Activated CD4-positive, alpha-beta T cell treated with anti-CD3 and anti-CD28 coated beads for 36 hours (primary cell): ENCODE data around the gene ACVRL1. TPM values are rescaled to one million over a fixed set of nuclear protein-coding genes. Genes with fewer than 3 reads are reported as not detected.

ENCODE experiments used
- ATAC-seq: fragments of 200-7000 bp; cut with Tn5 transposase; one replicate; pipeline ENCODE4 v1.10.0; 2021; ENCODE audit warnings: mild to moderate bottlenecking, moderate library complexity
- CTCF ChIA-PET: fragments of 350-600 bp; sonication (Branson Sonifier 250); formaldehyde crosslinking; loops from one replicate; lab custom pipeline; 2021; ENCODE audit warnings: antibody characterized with exemption; lab: Charles Lee
- POLR2A ChIA-PET: fragments of 350-600 bp; sonication (Branson Sonifier 250); formaldehyde crosslinking; loops from one replicate; lab custom pipeline; 2021; ENCODE audit warnings: antibody characterized with exemption, inconsistent platforms; lab: Charles Lee
- DNase-seq: peaks from one replicate; pipeline ENCODE4 v3.0.0-alpha.2; 2020
- H3K27ac Mint-ChIP-seq: one replicate; pipeline ENCODE4 v1.8.0; 2021; ENCODE audit warnings: mixed read lengths
- H3K27me3 Mint-ChIP-seq: one replicate; pipeline ENCODE4 v1.8.0; 2021; ENCODE audit warnings: mixed read lengths
- H3K36me3 Mint-ChIP-seq: one replicate; pipeline ENCODE4 v1.8.0; 2021; ENCODE audit warnings: low read depth, mixed read lengths
- H3K4me1 Mint-ChIP-seq: one replicate; pipeline ENCODE4 v1.8.0; 2021; ENCODE audit warnings: mixed read lengths
- H3K4me3 Mint-ChIP-seq: one replicate; pipeline ENCODE4 v1.8.0; 2021; ENCODE audit warnings: mild to moderate bottlenecking, moderate library complexity, mixed read lengths
- H3K9me3 Mint-ChIP-seq: one replicate; pipeline ENCODE4 v1.8.0; 2021; ENCODE audit warnings: low read depth, mixed read lengths
- intact Hi-C, 2 experiments: fragments of 100-400 bp; cut with DNase I in 1 of 2; cut with micrococcal nuclease in 1 of 2; formaldehyde crosslinking; loops; one replicate each; pipeline versions ENCODE4 v1.14.2 to v1.15.1; 2022 to 2024; cut with DNase I, micrococcal nuclease
- total RNA-seq, 2 experiments: library from RNA; stranded (reverse); gene quantifications; one replicate each; pipeline ENCODE4 v1.2.3, GENCODE V29; 2021

ACVRL1 gene
- total RNA-seq, 2 experiments from 2014 or later, result not detected

DNA sequence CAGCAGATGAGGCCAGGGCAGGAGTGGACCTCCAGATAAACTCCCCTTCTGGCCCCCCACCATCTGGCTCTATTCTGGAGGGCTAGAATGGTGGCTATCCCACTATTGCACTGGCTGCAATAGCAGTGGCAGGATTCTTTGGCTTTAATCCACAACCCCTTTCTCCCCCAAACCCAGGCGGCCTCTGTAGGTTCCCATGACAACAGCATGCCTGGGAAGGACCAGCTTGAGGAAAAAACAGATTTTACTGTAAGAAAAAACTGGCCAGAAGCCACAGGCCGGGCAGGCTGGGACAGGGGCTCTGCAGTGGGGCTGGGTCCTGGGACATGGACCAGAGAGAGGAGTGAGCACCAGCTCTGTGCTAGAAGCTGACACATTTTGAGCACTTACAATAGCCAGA lies 30.6 kb downstream of the ACVRL1 start:
- ChIA-PET POLR2A (no interaction called here), CTCF (interaction anchor here (0.6 to 1.5 kb wide), 3 partner anchors 16 to 87 kb away, joined by 5 to 6 read pairs (median 5); no protein-coding TSS in a partner anchor)
- Mint-ChIP-seq H3K9me3 (no peaks in the 10 kb centered on the region), H3K4me1 (peaks cover 4% of the 10 kb centered on the region), H3K4me3 (no peak overlapping the region), H3K36me3 (no peaks in the 10 kb centered on the region), H3K27me3 (peaks cover 2% of the 10 kb centered on the region), H3K27ac (no peak overlapping the region)
- ATAC-seq (no peak), DNase-seq (no peak)
- intact Hi-C loops, result no loop called here

DNA sequence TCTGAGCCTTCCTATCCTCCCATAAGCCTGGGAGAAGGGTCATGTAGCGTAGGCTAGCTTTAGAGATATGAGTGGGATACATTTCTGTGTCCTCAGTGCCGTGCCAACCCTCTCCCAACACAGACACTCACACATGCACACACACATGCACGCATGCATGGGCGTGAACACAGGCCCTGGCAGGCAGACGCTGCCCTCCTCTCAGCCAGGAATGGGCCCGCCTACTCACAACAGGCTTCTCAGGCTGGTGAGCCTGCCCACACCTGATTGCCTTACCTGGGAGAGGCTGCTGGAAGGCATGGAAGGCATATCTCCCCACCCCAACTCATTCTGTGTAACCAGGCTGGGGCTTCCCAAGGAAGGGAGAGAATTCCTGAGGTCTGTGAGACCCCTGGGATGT lies 31.4 kb downstream of the ACVRL1 start:
- H3K9me3 Mint-ChIP-seq, result no peaks in the 10 kb centered on the region
- peaks cover 2% of the 10 kb centered on the region for H3K27me3 Mint-ChIP-seq
- H3K36me3 Mint-ChIP-seq, result no peaks in the 10 kb centered on the region
- ChIA-PET CTCF (interaction anchor here (1.5 kb wide), 1 partner anchor 17 kb away, joined by 6 read pairs; no protein-coding TSS in a partner anchor), POLR2A (no interaction called here)
- H3K4me3 Mint-ChIP-seq, result no peak overlapping the region
- H3K4me1 Mint-ChIP-seq, result peaks cover 4% of the 10 kb centered on the region
- intact Hi-C loops, result no loop called here
- H3K27ac Mint-ChIP-seq, result no peak overlapping the region
- DNase-seq, result no peak
- ATAC-seq, result no peak

DNA sequence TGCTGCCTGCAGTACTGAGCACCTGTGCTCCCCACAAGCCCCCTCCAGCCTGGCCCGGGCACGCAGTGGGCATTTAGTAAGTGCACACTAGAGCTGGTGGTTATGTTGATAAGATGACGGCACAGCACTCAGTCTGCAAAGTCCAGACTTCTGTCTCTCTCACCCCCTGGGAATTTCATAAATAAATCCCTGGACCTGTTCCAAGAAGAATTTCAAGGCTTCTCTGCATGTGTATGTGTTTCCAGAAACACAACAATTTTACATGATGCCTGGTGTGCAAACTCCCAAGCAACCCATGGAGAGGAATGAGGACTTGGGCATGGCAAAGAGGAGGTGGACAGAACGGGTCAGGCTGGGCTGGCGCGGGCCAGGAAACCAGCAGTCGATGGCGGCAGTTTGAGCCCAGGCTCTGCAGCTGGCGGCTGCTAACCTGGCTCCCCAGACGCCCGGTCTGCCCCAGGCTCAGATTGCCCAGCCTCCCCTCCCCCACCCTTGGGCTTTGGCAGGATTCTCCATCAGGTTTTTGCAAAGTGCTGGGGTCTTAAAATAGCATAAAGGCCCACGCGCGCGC lies 33.8 kb downstream of the ACVRL1 start:
- ATAC-seq (no peak), DNase-seq (no peak)
- Mint-ChIP-seq H3K36me3 (no peaks in the 10 kb centered on the region), H3K4me1 (peaks cover 4% of the 10 kb centered on the region), H3K9me3 (peaks cover 11% of the 10 kb centered on the region), H3K27ac (no peak overlapping the region), H3K4me3 (no peak overlapping the region), H3K27me3 (peaks cover 2% of the 10 kb centered on the region)
- ChIA-PET POLR2A (no interaction called here), CTCF (interaction anchor here (1.1 kb wide), 1 partner anchor 15 kb away, joined by 3 read pairs; no protein-coding TSS in a partner anchor)
- intact Hi-C loops, result no loop called here

DNA sequence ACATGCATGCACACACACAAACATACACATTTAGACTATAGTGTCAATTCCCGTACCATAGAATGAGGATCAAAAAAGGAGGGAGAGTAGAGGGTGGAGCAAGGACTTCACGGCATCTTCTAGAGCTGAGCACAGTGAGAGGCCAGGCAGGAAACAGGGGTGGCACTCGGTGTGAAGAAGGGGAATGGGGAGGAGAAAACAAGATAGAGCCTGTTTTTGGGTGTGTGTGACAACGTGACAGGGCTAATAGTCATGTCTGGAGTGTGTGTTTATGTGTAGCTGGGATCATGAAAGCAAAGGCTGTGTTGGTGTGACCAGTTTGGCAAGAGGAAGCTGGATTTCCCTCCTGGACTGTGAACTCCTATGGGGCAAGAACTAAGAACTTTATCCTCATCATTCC lies 34.3 kb downstream of the ACVRL1 start:
- Mint-ChIP-seq H3K4me1 (peaks cover 4% of the 10 kb centered on the region), H3K36me3 (no peaks in the 10 kb centered on the region), H3K27me3 (peaks cover 2% of the 10 kb centered on the region), H3K4me3 (no peak overlapping the region), H3K27ac (no peak overlapping the region), H3K9me3 (peaks cover 11% of the 10 kb centered on the region)
- CTCF ChIA-PET, result interaction anchor here (1.1 kb wide), 1 partner anchor 15 kb away, joined by 3 read pairs; no protein-coding TSS in a partner anchor
- DNase-seq, result no peak
- peak; percentile 30 for ATAC-seq
- intact Hi-C loops, result no loop called here
- POLR2A ChIA-PET, result no interaction called here

DNA sequence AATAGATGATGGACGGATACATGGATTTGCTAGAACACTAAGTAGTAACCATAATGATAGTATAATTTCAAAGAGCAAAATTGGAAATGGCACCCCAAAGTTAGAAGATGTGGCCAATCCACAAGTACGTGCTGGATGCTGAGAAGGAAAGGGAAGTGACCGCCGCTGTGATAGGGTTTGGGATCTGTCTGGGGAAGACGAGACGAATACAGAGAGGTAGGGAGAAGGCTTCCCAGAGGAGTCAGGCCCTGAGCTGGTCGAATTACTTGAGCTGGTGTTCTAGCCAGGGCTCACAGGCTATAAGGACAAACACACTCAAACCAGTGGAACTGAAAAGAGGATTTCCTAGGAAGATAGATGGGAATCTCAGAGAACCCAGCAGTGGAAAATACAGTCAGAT lies 34.8 kb downstream of the ACVRL1 start:
- Mint-ChIP-seq H3K36me3 (no peaks in the 10 kb centered on the region), H3K4me3 (no peak overlapping the region), H3K4me1 (peaks cover 4% of the 10 kb centered on the region), H3K9me3 (peaks cover 11% of the 10 kb centered on the region), H3K27me3 (peaks cover 2% of the 10 kb centered on the region), H3K27ac (no peak overlapping the region)
- ATAC-seq (no peak), DNase-seq (no peak)
- intact Hi-C loops, result no loop called here
- CTCF ChIA-PET, result interaction anchor here (1.1 kb wide), 1 partner anchor 16 kb away, joined by 3 read pairs; no protein-coding TSS in a partner anchor
- POLR2A ChIA-PET, result no interaction called here

DNA sequence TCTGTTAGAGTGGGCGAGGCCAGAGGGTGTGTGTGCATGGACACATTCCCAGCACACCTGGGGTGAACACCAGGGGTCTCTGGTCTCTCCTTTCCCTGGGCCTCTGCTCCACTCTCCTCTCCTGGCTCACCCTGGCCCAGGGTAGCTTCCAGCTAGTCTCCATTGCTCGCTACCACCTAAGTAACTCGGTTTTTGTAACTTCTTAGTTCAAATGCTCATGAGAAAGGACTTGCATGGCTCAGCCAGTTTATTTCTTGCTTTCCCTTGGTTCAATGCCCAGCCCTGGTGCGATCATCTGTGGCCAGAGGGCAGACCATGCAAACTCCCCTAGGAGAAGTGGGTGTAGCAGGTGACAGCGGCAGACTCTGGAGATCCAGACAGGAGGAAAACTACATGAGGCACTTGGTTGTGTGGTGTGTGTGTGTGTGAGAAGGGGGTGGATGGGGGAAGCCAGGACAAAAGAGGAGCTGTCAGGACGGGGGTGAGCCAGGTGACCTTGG lies 35.2 kb downstream of the ACVRL1 start:
- intact Hi-C loops, result no loop called here
- DNase-seq (no peak), ATAC-seq (no peak)
- Mint-ChIP-seq H3K9me3 (peaks cover 11% of the 10 kb centered on the region), H3K36me3 (no peaks in the 10 kb centered on the region), H3K27me3 (peaks cover 5% of the 10 kb centered on the region), H3K4me3 (no peak overlapping the region), H3K4me1 (peaks cover 4% of the 10 kb centered on the region), H3K27ac (no peak overlapping the region)
- ChIA-PET POLR2A (no interaction called here), CTCF (no interaction called here)

DNA sequence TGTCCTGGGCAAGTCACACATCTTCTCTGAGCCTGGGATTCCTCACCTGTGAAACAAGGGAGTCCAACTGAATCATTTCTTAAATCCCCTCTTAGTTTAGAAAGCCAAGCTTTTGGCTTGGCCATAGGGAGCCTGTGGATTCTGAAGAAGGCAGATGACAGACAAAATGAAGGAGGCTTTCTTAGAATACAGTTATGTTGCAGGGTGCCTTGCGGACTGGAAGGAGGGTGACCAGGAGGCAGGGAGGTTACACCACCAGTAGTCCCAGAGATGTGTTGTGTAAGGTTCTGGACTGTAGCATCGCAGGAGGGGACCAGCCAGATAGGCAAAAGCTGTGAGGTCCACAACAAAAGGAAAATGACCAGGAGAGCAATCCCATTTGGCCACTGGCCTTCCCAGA lies 36.0 kb downstream of the ACVRL1 start:
- H3K27ac Mint-ChIP-seq, result no peak overlapping the region
- intact Hi-C loops, result no loop called here
- H3K27me3 Mint-ChIP-seq, result peaks cover 5% of the 10 kb centered on the region
- DNase-seq, result no peak
- peaks cover 11% of the 10 kb centered on the region for H3K9me3 Mint-ChIP-seq
- H3K4me1 Mint-ChIP-seq, result peaks cover 4% of the 10 kb centered on the region
- ChIA-PET POLR2A (no interaction called here), CTCF (no interaction called here)
- H3K36me3 Mint-ChIP-seq, result no peaks in the 10 kb centered on the region
- no peak overlapping the region for H3K4me3 Mint-ChIP-seq
- ATAC-seq, result no peak

DNA sequence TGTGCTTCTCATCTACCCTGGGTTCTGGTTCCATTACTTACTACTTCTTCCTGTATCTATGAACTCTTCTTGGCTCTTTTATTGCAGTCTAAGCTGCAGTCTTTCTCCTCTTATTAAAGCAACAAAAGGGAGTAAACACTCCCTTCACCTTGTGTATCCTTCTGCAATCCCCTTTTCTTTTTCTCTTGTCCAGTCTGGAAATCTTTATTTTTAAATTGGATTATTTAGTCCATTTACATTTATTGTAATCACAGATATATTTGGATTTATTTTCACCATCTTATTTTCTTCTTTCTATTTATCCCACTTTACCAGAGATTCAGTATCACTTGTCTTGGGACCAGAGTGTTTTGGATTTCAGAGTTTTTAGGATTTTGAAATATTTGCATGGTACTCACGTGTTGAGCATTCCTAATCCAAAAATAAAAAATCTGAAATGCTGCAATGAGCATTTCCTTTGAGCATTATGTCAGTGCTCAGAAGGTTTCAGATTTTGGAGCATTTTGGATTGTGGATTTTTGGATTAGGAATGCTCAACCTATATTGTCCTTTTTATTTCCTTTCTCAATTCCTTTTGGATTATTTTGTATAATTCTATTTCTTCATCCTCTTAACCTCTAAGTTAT lies 37.4 kb downstream of the ACVRL1 start:
- H3K4me1 Mint-ChIP-seq, result peaks cover 4% of the 10 kb centered on the region
- DNase-seq (no peak), ATAC-seq (no peak)
- ChIA-PET POLR2A (no interaction called here), CTCF (no interaction called here)
- H3K27ac Mint-ChIP-seq, result no peak overlapping the region
- peaks cover 7% of the 10 kb centered on the region for H3K27me3 Mint-ChIP-seq
- intact Hi-C loops, result no loop called here
- no peaks in the 10 kb centered on the region for H3K36me3 Mint-ChIP-seq
- H3K9me3 Mint-ChIP-seq, result peaks cover 11% of the 10 kb centered on the region
- no peak overlapping the region for H3K4me3 Mint-ChIP-seq

DNA sequence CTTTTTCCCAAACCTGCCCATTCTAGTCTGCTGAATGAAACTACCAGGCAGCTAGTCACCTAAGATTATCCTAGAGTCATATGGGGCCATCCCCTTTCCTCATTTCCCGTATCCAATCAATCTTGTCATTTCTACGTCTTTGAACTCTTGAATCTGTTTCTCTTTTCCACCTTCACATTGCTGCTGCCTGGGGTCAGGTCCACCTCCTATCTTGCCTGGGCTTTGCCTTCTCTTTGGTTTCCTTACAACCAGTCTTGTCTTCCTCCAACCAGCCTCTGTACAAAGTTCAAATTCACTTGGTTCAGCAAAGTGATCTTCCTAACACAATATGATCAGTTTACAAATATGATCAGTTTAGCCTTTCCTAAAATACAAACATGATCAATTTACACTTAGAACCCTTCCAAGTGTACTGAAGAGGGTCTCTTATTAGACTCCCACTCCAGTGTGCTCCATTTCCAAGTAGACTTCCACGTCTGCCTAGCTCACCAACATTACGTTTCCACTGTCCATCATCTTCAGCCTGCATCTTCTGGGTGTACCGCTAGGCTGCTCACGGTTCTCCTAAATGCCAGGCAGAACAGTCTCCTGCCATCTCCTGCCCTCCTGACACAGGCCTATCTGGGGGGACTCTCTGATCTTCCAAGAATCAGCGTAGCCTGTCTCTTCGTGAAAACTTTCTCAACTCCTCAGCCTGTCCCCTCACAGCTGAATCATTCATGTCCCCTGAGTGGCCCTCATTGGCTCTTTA lies 40.1 kb downstream of the ACVRL1 start:
- DNase-seq (no peak), ATAC-seq (no peak)
- H3K27me3 Mint-ChIP-seq, result peaks cover 13% of the 10 kb centered on the region
- intact Hi-C loops, result no loop called here
- no peak overlapping the region for H3K27ac Mint-ChIP-seq
- H3K4me1 Mint-ChIP-seq, result peaks cover 4% of the 10 kb centered on the region
- ChIA-PET POLR2A (no interaction called here), CTCF (interaction anchor here (0.5 kb wide), 1 partner anchor 23 kb away, joined by 3 read pairs; no protein-coding TSS in a partner anchor)
- H3K9me3 Mint-ChIP-seq, result peaks cover 11% of the 10 kb centered on the region
- no peak overlapping the region for H3K4me3 Mint-ChIP-seq
- H3K36me3 Mint-ChIP-seq, result no peaks in the 10 kb centered on the region

DNA sequence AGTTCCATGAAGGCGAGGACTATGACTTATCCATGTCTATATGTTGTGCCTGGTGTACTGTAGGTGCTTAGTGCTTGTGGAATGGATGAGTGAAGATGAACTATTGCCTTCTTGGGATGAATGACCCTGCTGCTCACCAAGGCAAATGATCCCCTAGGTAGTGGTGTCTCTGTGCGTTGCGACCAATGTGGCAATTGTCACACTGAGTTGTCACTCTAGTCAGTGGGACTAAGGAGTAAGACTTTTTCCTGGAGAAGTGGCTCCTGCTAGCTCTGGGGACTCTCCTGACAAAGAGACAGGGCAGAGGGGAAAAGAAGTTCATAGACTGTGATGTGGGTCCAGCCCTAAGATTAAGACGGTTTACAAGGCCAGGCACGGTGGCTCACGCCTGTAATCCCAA lies 40.8 kb downstream of the ACVRL1 start:
- H3K27ac Mint-ChIP-seq, result no peak overlapping the region
- no peaks in the 10 kb centered on the region for H3K36me3 Mint-ChIP-seq
- no peak for ATAC-seq
- intact Hi-C loops, result no loop called here
- peaks cover 13% of the 10 kb centered on the region for H3K27me3 Mint-ChIP-seq
- H3K4me1 Mint-ChIP-seq, result peaks cover 10% of the 10 kb centered on the region
- H3K9me3 Mint-ChIP-seq, result peaks cover 11% of the 10 kb centered on the region
- ChIA-PET POLR2A (no interaction called here), CTCF (interaction anchor here (1.3 to 1.9 kb wide), 2 partner anchors 13 to 21 kb away, joined by 4 to 5 read pairs; no protein-coding TSS in a partner anchor)
- DNase-seq, result no peak
- H3K4me3 Mint-ChIP-seq, result no peak overlapping the region

DNA sequence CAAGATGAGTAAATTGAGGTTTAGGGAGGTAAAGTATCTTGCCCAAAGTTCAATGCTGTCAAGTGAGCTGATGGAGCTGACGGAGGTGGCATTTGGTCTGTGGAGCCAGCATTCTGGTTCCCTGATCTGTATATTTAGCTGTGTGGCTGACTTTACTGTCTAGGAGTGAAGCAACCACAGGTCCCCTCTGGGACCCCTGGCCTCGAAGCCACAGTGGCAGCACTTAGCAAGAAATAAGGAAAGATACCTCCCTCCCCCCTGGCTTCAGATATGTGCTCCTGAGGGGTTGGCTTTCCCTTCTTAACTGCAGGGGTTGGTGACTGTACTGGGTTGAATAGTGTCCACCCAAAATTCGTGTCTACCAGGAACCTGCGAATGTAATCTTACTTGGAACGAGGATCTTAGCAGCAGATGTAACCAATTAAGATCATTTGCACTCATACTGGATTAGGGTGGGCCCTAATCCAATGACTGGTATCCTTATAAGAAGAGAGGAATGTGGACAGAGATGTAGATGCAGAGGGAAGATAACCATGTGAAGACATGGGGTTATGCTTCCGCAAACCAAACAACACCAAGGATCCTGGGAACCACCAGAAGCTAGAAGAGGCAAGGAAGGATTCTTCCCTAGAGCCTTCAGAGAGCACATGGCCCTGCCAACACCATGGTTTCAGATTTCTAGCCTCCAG lies 42.2 kb downstream of the ACVRL1 start:
- Mint-ChIP-seq H3K4me1 (peaks cover 24% of the 10 kb centered on the region), H3K4me3 (no peak overlapping the region), H3K36me3 (no peaks in the 10 kb centered on the region), H3K9me3 (peaks cover 6% of the 10 kb centered on the region), H3K27ac (no peak overlapping the region), H3K27me3 (peaks cover 10% of the 10 kb centered on the region)
- ATAC-seq (no peak), DNase-seq (no peak)
- intact Hi-C loops, result loop anchor here (2.0 to 5.0 kb wide), 5 partner anchors 21 to 1667 kb away; partner anchors contain the start of genes EIF4B (in 1 of the 2), LIMA1 (in 1 of the 2) and SCN8A (in 1 of the 2)
- ChIA-PET POLR2A (no interaction called here), CTCF (interaction anchor here (1.0 to 2.4 kb wide), 10 partner anchors 13 to 174 kb away, joined by 3 to 16 read pairs (median 5); no protein-coding TSS in a partner anchor)
